ENCODE measurements around the gene MED13L.

MED13L gene

GRCh38 chr12:116265351-116266147 lies 11.9 kb downstream of the MED13L start:
- no peak for DNase-seq (ENCODE audit: low spot score)
- TF ChIP-seq CTCF (IDR thresholded peaks at IDR 0.05; ENCODE audit: extremely low read depth, missing control alignments), result no peak

GRCh38 chr12:116264525-116265070 lies 12.9 kb downstream of the MED13L start:
- no peak for TF ChIP-seq CTCF (IDR thresholded peaks at IDR 0.05; ENCODE audit: extremely low read depth, missing control alignments)
- DNase-seq (ENCODE audit: low spot score), result no peak

- no peak for TF ChIP-seq CTCF (IDR thresholded peaks at IDR 0.05; ENCODE audit: extremely low read depth, missing control alignments)
- no peak for DNase-seq (ENCODE audit: low spot score)
Observed at GRCh38 chr12:116263844-116264243, 13.6 kb downstream of the MED13L start.

GRCh38 chr12:116263431-116263830 lies 14.1 kb downstream of the MED13L start:
- no peak for TF ChIP-seq CTCF (IDR thresholded peaks at IDR 0.05; ENCODE audit: extremely low read depth, missing control alignments)
- no peak for DNase-seq (ENCODE audit: low spot score)

- TF ChIP-seq CTCF (IDR thresholded peaks at IDR 0.05; ENCODE audit: extremely low read depth, missing control alignments), result no peak
- no peak for DNase-seq (ENCODE audit: low spot score)
Observed at GRCh38 chr12:116262741-116263140, 14.8 kb downstream of the MED13L start.

GRCh38 chr12:116261525-116262100 lies 15.9 kb downstream of the MED13L start:
- no peak for DNase-seq (ENCODE audit: low spot score)
- TF ChIP-seq CTCF (IDR thresholded peaks at IDR 0.05; ENCODE audit: extremely low read depth, missing control alignments), result no peak

Data from GM20000 (cell line).